Pulmonary artery endothelial cell (primary cell): ENCODE data around the gene OR4D10. TPM values are rescaled to one million over a fixed set of nuclear protein-coding genes. Genes with fewer than 3 reads are reported as not detected.
"Not testable (repeated sequence)": the region's sequence is repeated elsewhere in the genome, so short reads cannot be mapped to it uniquely, and the experiment has no call there.

Source experiments
- DNase-seq: peaks from one replicate; pipeline ENCODE4 v3.0.0-alpha.2; 2011; ENCODE audit warnings: low read depth, low spot score
- total RNA-seq: library from RNA; depleted of rRNA; stranded (reverse); fragments of >200 nt; gene quantifications from 2 replicates; pipeline ENCODE4 v1.2.3, GENCODE V29; 2014

OR4D10 gene
- not detected in 2 replicates for total RNA-seq

DNA sequence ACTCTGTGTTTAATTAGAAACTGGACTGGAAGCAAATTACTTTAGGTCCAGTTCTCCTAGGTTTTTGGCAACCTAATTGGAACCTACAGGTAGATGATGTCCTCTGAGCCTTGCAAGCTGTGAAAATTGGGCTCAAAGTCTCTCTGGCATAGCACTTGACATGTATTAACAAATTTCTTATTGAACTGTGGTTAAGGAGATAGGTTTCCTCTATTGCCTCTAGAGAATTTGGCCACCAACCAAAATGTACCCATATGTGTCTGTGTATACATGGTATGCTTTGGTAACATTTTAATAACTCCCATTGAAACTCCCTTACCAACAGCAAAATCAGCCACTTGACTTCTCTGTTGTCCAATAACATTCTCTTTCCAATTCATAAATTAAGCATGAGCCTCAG is at the start of gene OR4D10:
OR4D10 (plus strand) TSS at position 301 of the 400 bp plus-strand sequence. CDS start 4,115 bp downstream, outside the sequence.
- DNase-seq, result no peak

DNA sequence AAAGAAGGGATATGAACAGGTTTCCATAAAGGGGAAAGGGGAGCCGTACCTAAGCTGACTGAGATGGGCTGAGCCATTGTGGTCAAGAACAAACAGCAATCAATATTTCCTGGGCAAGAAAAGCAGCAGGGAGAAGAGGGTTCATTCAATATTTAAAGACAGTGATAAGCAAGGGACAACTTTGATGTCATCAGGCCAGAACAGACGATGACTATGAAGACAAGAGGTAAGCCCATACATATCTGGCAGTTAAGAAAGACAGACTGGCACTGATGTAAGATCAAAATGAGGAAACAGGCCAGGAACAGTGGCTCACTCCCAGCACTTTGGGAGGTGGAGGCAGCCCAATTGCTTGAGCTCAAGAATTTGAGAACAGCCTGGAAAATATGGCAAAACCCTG is 49.3 kb upstream of the OR4D10 start:
- no peak for DNase-seq

DNA sequence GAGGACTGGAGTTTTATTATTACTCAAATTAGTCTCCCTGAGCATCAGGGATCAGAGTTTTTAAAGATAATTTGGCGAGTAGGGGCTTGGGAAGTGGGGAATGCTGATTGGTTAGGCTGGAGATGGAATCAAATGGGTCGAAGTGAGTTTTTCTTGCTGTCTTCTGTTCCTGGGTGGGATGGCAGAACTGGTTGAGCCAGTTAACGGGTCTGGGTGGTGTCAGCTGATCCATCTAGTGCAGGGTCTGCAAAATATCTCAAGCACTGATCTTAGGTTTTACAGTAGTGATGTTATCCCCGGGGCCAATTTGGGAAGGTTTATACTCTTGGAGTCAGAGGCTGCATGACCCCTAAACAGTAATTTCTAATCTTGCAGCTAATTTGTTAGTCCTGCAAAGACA is 48.0 kb upstream of the OR4D10 start:
- DNase-seq, result no peak

- DNase-seq, result no peak
Measured at GRCh38 chr11:59426361-59427067, 46.6 kb upstream of the OR4D10 start, which contains the start of gene OR5A2. OR5A2 (minus strand) TSS chr11:59426413; CDS start chr11:59422953, 3,460 bp downstream.

GRCh38 chr11:59427068-59427382 is 46.1 kb upstream of the OR4D10 start:
- no peak for DNase-seq

- peak; percentile 5 for DNase-seq
Measured at GRCh38 chr11:59429924-59430516, 43.1 kb upstream of the OR4D10 start.

DNA sequence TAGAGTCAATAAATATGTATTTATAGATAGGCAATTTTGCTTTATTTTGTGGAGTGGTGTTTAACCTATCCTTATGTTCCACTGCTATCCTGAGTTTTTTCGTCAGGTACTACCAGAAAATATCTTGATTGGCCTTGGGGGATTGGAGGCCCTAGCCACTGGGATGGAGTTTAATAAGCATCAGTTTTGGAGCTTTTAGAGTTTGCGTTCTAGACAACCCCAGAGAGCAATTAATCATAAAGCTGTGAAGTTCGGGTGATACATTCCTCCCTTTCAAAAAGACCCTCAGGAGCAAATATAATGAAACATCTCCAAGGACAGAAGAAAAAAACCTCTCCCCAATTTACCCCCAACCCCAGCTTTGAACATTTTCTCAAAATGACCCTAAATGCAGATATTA is 36.9 kb upstream of the OR4D10 start, which contains the start of gene OR5A1:
OR5A1 (plus strand) TSS at position 301 of the 400 bp plus-strand sequence. CDS start 6,700 bp downstream, outside the sequence.
- no peak for DNase-seq

GRCh38 chr11:59437770-59438169 is 35.3 kb upstream of the OR4D10 start:
- no peak for DNase-seq

DNA sequence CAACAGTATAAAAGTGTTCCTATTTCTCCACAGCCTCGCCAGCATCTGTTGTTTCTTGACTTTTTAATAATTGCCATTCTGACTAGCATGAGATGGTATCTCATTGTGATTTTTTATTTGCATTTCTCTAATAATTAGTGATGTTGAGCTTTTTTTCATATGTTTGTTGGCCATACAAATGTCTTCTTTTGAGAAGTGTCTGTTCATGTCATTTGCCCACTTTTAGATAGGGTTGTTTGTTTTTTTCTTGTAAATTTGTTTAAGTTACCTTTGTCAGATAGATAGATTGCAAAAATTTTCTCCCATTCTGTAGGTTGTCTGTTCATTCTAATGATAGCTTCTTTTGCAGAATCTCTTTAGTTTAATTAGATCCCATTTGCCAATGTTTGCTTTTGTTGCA is 27.5 kb upstream of the OR4D10 start:
- not testable (repeated sequence) for DNase-seq

DNA sequence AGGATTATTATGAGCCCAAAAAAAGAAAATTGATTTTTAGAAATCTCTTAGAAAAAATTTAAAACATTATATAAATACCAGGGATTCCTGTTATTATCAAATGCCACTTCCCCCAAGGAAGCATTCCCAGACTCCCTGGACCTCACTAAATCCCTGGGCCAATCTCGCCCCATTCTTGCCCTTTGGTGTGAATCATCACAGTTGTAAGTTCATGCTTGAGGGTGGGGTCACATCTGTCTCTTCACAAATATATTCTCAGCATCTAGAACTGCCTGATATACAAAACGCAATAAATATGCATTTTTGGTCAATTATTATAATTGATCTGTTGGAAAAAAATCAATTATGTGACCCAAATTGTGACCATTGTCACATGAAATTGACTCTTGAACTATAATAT is 24.6 kb upstream of the OR4D10 start:
- no peak for DNase-seq

- DNase-seq, result no peak
Measured at GRCh38 chr11:59456661-59457060, 16.5 kb upstream of the OR4D10 start, which contains the start of gene OR4D6. OR4D6 (plus strand) TSS chr11:59456961; CDS start chr11:59456961, 0 bp downstream.

DNA sequence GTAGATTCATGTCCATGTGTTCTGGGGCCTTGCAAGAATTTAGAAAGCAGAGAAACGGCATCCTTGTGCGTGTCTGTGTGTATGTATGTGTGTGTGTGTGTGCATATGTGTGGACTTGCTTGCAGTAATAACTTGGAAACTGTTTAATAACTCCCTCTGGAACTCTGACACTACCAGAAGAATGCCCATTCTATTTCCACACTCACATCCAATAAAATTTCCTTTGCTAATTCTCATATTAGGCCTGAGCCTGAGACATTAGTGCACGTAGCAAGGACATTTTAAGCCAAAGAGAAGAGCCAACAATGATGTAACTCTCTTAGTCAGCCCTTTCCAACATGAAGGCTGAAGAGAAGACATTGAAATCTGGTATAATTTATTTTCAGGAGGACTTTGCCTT is 13.2 kb upstream of the OR4D10 start:
- no peak for DNase-seq

- DNase-seq, result peak; percentile 27
Measured at GRCh38 chr11:59463190-59463641, 9.9 kb upstream of the OR4D10 start.

DNA sequence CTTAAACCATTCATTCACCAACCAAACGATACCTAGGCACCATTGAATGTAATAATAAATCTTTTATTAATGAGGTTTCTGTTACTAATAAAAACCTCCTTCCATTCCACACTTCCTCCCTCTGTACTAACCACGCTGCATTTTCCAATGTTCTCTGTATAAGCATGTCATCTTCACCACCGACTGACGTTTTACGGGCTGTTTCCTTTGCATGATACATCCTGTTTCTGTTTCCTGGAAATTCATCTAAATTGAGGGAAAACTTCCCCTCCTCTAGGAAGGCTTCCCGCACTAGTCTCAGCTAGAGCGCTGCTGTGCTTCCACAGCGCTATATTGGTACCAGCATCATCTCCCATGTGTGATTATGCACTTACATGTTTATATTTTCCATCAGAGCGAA is 2.1 kb downstream of the OR4D10 start:
- DNase-seq, result no peak

DNA sequence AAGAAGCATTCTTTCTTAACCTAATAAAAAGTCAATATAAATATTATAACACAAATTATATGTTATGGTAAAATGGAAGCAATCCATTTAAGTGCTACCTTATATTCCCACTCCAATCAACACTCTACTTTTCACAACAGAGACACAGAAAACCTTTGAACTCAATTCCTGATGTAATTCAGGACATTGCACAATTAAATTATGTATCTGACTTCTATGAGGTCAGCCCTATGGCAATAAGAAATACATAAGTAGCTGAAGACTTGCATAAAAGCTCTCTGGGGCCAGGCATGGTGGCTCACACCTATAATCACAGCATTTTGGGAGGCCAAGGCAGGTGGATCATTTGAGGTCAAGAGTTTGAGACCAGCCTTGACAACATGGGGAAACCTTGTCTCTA is 6.8 kb downstream of the OR4D10 start:
- DNase-seq, result no peak

DNA sequence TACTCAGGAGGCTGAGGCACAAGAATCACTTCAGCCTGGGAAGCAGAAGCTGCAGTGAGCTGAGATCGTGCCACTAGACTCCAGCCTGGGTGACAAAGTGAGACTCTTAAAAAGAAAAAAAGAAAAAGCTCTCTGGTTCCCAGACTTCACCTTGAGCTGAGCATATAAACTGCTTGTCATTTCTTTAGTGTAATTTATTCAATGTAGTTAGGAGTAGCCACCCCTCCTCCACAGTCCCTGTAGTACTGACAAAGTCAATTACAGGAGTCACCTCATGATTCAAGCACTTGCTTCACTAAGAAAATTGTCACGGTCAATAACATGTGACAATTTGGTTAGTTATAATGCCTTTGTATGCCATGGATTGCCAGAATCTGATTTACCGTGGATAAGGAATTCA is 7.2 kb downstream of the OR4D10 start:
- no peak for DNase-seq

DNA sequence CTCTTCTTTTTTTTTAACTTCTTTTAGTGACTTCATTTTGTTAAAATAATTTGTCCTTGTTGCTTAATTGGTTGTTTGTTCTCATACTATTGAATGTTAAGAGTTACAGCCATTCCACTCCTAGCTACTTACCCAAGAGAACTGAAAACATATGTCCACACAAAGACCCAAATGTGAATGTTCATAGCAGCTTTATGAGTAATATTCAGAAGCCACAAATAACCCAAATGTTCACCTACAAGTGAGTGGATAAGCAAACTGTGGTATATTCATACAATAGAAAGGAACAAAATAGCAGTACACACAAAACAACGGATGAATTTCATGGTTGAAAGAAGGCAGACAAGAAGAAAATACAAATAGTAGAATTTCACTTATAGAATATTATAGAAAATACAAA is 28.8 kb downstream of the OR4D10 start:
- no peak for DNase-seq

- no peak for DNase-seq
Measured at GRCh38 chr11:59503276-59503675, 30.2 kb downstream of the OR4D10 start, which contains the start of gene OR4D11. OR4D11 (plus strand) TSS chr11:59503576; CDS start chr11:59503576, 0 bp downstream.

DNA sequence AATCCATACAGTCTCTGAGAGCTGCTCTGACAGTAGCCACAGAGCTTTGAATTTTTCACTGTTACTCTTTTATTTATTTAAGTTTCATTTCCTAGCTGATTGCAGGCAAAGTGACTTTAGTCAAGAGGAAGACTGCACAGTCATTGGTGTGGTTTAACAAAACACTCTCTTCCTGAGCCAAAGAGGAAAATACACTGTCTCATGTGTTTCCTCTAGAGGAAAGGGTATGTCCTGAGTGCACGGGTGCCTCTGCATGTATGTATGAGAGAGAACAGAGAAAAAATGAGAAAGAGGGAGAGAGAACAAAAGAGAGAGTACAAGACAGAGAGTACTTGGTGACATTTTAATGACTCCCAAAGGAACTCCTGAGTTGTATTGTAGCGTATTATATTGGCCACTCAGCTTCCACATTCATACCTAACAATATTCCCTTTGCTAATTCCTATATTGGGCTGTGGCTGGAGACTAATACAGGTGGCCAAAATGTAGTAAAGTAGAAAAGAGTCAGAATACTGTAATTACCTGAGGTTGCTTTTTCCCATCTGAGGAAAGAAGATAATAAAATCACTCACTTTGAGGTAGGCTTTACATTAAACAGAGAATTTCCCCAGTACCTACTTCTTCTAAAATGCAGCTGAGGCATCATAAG is 38.0 kb downstream of the OR4D10 start, which contains the start of gene OR4D9:
OR4D9 (plus strand) TSS at position 599 of the 649 bp plus-strand sequence. CDS start 3,374 bp downstream, outside the sequence.
- DNase-seq, result peak; percentile 26

- DNase-seq, result no peak
Measured at GRCh38 chr11:59511675-59512074, 38.6 kb downstream of the OR4D10 start.

GRCh38 chr11:59520139-59520538 is 47.0 kb downstream of the OR4D10 start:
- not testable (repeated sequence) for DNase-seq

- no peak for DNase-seq
Measured at GRCh38 chr11:59520741-59521140, 47.6 kb downstream of the OR4D10 start.
